ENCODE results near the gene SLA2. TPM values are rescaled to one million over a fixed set of nuclear protein-coding genes. Genes with fewer than 3 reads are reported as not detected.
"Not testable (repeated sequence)": the region's sequence is repeated elsewhere in the genome, so short reads cannot be mapped to it uniquely, and the experiment has no call there.

SLA2 gene
- 1.5 TPM for total RNA-seq
- 0.24 TPM for polyA plus RNA-seq (ENCODE audit: insufficient read depth, low read depth, low replicate concordance)
- long read RNA-seq, donor 1 = 0 reads
- long read RNA-seq, donor 2 = 0 reads
- long read RNA-seq, donor 3, partial matches to known transcripts = 0 of 1 reads
- long read RNA-seq, donor 3, other reads (novel, unspliced or antisense) = 0 of 1 reads
- long read RNA-seq, donor 4 = 0 reads
- long read RNA-seq, donor 5 = 0 reads
- long read RNA-seq, donor 6 = 0 reads
- long read RNA-seq, donor 7, partial matches to known transcripts = 1 of 1 reads
- long read RNA-seq, donor 7, other reads (novel, unspliced or antisense) = 0 of 1 reads
- long read RNA-seq, donor 8 = 0 reads
- long read RNA-seq, donor 9 = 0 reads
- long read RNA-seq, donor 10 = 0 reads

- Histone ChIP-seq H3K4me1 (ENCODE audit: control insufficient read depth in 2 of 3, insufficient read depth in 2 of 3, low read depth in 1 of 3, low read length in 3 of 3) (no peaks in the 10 kb centered on the region), H3K4me3 (ENCODE audit: low read length in 3 of 3) (no peak within 1 kb of the TSS), H3K9me3 (ENCODE audit: control insufficient read depth in 2 of 3, insufficient read depth in 1 of 3, low read length in 3 of 3) (no peaks in the 10 kb centered on the region), H3K27me3 (ENCODE audit: control insufficient read depth, insufficient read depth, low read length) (no peaks in the 10 kb centered on the region), H3K9ac (ENCODE audit: low read length in 3 of 3) (no peak within 1 kb of the TSS), H3K27ac (ENCODE audit: low read depth in 2 of 2, low read length in 2 of 2) (no peak within 1 kb of the TSS), H3K36me3 (ENCODE audit: control insufficient read depth in 2 of 3, insufficient read depth in 3 of 3, low read length in 3 of 3) (no peaks in the 10 kb centered on the region)
- FAIRE-seq (no peak), DNase-seq (peak in 1 of 5 donors; percentile 2)
- no peak for TF ChIP-seq CTCF (IDR thresholded peaks at IDR 0.05; ENCODE audit: borderline replicate concordance, extremely low read depth, insufficient read depth)
- intact Hi-C loops (cut with DNase I) = no loop called here
Measured at GRCh38 chr20:36645998-36646397, at the start of gene SLA2. TSS of gene SLA2 (minus strand) at chr20:36646196. CDS start at chr20:36641335, 4,861 bp downstream.

GRCh38 chr20:36695467-36695866, 49.5 kb upstream of the SLA2 start:
- FAIRE-seq; intact Hi-C loops (cut with DNase I): not testable (repeated sequence)

GRCh38 chr20:36688630-36689029, 42.6 kb upstream of the SLA2 start:
- Histone ChIP-seq H3K9me3 (ENCODE audit: control insufficient read depth in 2 of 3, insufficient read depth in 1 of 3, low read length in 3 of 3) (no peaks in the 10 kb centered on the region), H3K27ac (ENCODE audit: low read depth in 2 of 2, low read length in 2 of 2) (no peak overlapping the region), H3K36me3 (ENCODE audit: control insufficient read depth in 2 of 3, insufficient read depth in 3 of 3, low read length in 3 of 3) (peaks cover 0 to 9% (median 2%) of the 10 kb centered on the region in 3 donors), H3K4me1 (ENCODE audit: control insufficient read depth in 2 of 3, insufficient read depth in 2 of 3, low read depth in 1 of 3, low read length in 3 of 3) (no peaks in the 10 kb centered on the region), H3K27me3 (ENCODE audit: control insufficient read depth, insufficient read depth, low read length) (no peaks in the 10 kb centered on the region), H3K9ac (ENCODE audit: low read length in 3 of 3) (no peak overlapping the region), H3K4me3 (ENCODE audit: low read length in 3 of 3) (no peak overlapping the region)
- FAIRE-seq = no peak
- no peak for DNase-seq
- intact Hi-C loops (cut with DNase I) = no loop called here
- TF ChIP-seq CTCF (IDR thresholded peaks at IDR 0.05; ENCODE audit: borderline replicate concordance, extremely low read depth, insufficient read depth) = no peak

More at GRCh38 chr20:36695467-36695866, 49.5 kb upstream of the SLA2 start:
- H3K27ac ChIP-seq (ENCODE audit: low read depth in 2 of 2, low read length in 2 of 2); H3K9me3 ChIP-seq (ENCODE audit: control insufficient read depth in 2 of 3, insufficient read depth in 1 of 3, low read length in 3 of 3); DNase-seq; H3K27me3 ChIP-seq (ENCODE audit: control insufficient read depth, insufficient read depth, low read length); H3K4me1 ChIP-seq (ENCODE audit: control insufficient read depth in 2 of 3, insufficient read depth in 2 of 3, low read depth in 1 of 3, low read length in 3 of 3); H3K36me3 ChIP-seq (ENCODE audit: control insufficient read depth in 2 of 3, insufficient read depth in 3 of 3, low read length in 3 of 3); H3K9ac ChIP-seq (ENCODE audit: low read length in 3 of 3); H3K4me3 ChIP-seq (ENCODE audit: low read length in 3 of 3): not testable (repeated sequence)

- Histone ChIP-seq H3K4me1 (ENCODE audit: control insufficient read depth in 2 of 3, insufficient read depth in 2 of 3, low read depth in 1 of 3, low read length in 3 of 3) (no peaks in the 10 kb centered on the region), H3K4me3 (ENCODE audit: low read length in 3 of 3) (no peak overlapping the region), H3K9me3 (ENCODE audit: control insufficient read depth in 2 of 3, insufficient read depth in 1 of 3, low read length in 3 of 3) (no peaks in the 10 kb centered on the region), H3K27ac (ENCODE audit: low read depth in 2 of 2, low read length in 2 of 2) (no peak overlapping the region), H3K36me3 (ENCODE audit: control insufficient read depth in 2 of 3, insufficient read depth in 3 of 3, low read length in 3 of 3) (peaks cover 0 to 9% (median 2%) of the 10 kb centered on the region in 3 donors), H3K9ac (ENCODE audit: low read length in 3 of 3) (no peak overlapping the region), H3K27me3 (ENCODE audit: control insufficient read depth, insufficient read depth, low read length) (no peaks in the 10 kb centered on the region)
- FAIRE-seq (no peak), DNase-seq (no peak)
- no peak for TF ChIP-seq CTCF (IDR thresholded peaks at IDR 0.05; ENCODE audit: borderline replicate concordance, extremely low read depth, insufficient read depth)
- intact Hi-C loops (cut with DNase I) = no loop called here
Measured at GRCh38 chr20:36687850-36688249, 41.9 kb upstream of the SLA2 start.
